Upper lobe of right lung (tissue), 1 donor: ENCODE measurements around the gene PDE6A. TPM values are rescaled to one million over a fixed set of nuclear protein-coding genes. Genes with fewer than 3 reads are reported as not detected.
A peak's percentile ranks its signal among the peaks of the same experiment; 100 is the strongest.

Experiments used
- ATAC-seq: fragments of 200-7000 bp; cut with Tn5 transposase; one replicate; pipeline ENCODE4 v1.9.1; 2020; ENCODE audit warnings: mild to moderate bottlenecking, moderate library complexity
- DNase-seq: peaks from one replicate; pipeline ENCODE4 v3.0.0-alpha.2; 2020
- H3K27ac ChIP-seq: fragments of 200-600 bp; one replicate; pipeline ENCODE4 v1.8.0; 2022
- H3K27me3 ChIP-seq: fragments of 200-600 bp; one replicate; pipeline ENCODE4 v1.8.0; 2022; ENCODE audit warnings: mild to moderate bottlenecking
- H3K36me3 ChIP-seq: fragments of 200-600 bp; one replicate; pipeline ENCODE4 v1.8.0; 2022
- H3K4me1 ChIP-seq: fragments of 200-600 bp; one replicate; pipeline ENCODE4 v1.8.0; 2022
- H3K4me3 ChIP-seq: fragments of 200-600 bp; one replicate; pipeline ENCODE4 v1.8.0; 2022; ENCODE audit warnings: mild to moderate bottlenecking
- H3K9me3 ChIP-seq: fragments of 200-600 bp; one replicate; pipeline ENCODE4 v1.8.0; 2022
- intact Hi-C: fragments of 100-400 bp; cut with DNase I; formaldehyde crosslinking; loops from one replicate; pipeline ENCODE4 v1.11.0; 2022
- total RNA-seq: library from RNA; stranded (reverse); fragmentation: NEBNext Ultra II Directional; extraction: Animal tissue kit (Norgen Biotek cat#: 25700); gene quantifications from one replicate; pipeline ENCODE4 v1.2.1, GENCODE V29; 2021
- TF ChIP-seq, protein P1 (sequence below): fragments of 200-600 bp; IDR thresholded peaks from one replicate; pipeline ENCODE4 v1.8.0; 2022; ENCODE audit warnings: antibody characterized with exemption
- donor health status: DM: no; HTN: yes; CAD: no; lungs with severe emphysema.

PDE6A gene
- total RNA-seq, 1 donor from 2014 or later = 0.09 TPM

DNA sequence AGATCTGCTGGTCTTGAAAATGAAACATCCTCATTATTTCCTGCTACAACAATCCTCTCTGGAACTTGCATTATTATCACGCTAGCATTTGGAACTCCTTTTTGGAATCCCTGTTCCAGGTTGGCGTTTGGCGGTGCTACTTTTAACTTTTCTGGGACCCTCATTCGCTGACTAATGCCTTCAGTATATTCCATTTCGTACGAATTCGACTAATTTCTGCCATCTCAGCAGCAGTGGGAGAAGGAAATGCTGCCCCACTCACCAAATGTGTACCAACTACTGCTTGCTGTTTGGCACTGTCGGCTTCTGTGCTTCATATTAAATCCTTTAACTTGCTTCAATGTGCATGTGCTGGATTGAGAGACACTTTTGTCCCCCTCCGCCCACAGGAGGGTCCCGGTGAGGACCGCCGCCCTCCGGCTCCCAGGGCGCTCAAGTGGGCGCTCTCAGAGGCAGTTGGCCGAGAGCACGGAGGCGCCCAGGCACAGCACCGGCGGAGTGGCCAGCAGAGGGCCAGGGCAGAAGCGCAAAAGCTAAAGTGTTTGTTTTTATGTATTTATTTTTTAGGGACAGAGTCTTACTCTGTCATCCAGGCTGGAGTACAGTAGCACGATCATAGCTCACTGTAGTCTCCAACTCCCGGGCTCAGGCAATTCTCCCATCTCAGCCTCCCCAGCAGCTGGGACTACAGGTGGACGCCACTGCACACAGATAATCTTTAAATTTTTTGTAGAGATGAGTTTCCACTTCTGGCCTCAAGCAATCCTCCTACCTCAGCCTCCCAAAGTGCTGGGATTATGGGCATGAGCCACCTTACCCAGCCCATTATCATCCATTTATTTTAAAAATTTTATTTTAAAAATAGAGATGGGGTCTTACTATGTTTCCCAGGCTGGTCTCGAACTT, 11.9 kb downstream of the PDE6A start:
- no peaks in the 10 kb centered on the region for H3K9me3 ChIP-seq
- intact Hi-C loops = no loop called here
- DNase-seq (no peak), ATAC-seq (peak; percentile 73)
- H3K27ac ChIP-seq = peak overlapping the region; percentile 43
- no peaks in the 10 kb centered on the region for H3K36me3 ChIP-seq
- no peaks in the 10 kb centered on the region for H3K27me3 ChIP-seq
- H3K4me1 ChIP-seq = peaks cover under 1% of the 10 kb centered on the region
- TF ChIP-seq, protein P1, sequence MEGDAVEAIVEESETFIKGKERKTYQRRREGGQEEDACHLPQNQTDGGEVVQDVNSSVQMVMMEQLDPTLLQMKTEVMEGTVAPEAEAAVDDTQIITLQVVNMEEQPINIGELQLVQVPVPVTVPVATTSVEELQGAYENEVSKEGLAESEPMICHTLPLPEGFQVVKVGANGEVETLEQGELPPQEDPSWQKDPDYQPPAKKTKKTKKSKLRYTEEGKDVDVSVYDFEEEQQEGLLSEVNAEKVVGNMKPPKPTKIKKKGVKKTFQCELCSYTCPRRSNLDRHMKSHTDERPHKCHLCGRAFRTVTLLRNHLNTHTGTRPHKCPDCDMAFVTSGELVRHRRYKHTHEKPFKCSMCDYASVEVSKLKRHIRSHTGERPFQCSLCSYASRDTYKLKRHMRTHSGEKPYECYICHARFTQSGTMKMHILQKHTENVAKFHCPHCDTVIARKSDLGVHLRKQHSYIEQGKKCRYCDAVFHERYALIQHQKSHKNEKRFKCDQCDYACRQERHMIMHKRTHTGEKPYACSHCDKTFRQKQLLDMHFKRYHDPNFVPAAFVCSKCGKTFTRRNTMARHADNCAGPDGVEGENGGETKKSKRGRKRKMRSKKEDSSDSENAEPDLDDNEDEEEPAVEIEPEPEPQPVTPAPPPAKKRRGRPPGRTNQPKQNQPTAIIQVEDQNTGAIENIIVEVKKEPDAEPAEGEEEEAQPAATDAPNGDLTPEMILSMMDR = peak; percentile 39
- peak overlapping the region; percentile 27 for H3K4me3 ChIP-seq

DNA sequence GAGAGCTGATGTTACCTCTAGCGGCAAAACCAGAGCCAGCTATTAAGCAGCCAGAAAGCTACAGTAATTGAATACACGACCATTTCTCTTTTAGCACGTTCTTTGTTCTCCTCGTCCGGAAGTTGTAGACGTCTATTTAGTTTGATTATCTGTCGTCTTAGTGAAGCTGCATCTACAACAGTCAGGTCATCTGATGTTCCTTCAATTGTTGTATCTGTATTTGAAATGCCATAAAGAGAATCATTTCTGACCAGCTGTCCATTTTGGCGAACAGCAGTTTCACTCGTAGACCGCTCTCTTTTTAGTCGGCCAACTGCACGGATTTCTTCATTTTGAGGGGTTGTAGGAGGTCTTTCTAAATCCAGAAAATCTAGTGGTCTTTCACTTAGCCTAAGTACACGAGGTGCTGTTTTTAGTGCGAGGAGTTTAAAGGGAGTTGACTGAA, 12.6 kb downstream of the PDE6A start:
- Histone ChIP-seq H3K4me3 (peak overlapping the region; percentile 27), H3K36me3 (no peaks in the 10 kb centered on the region), H3K27me3 (no peaks in the 10 kb centered on the region), H3K27ac (peak overlapping the region; percentile 43), H3K4me1 (no peaks in the 10 kb centered on the region), H3K9me3 (no peaks in the 10 kb centered on the region)
- DNase-seq = no peak
- ATAC-seq = no peak
- TF ChIP-seq, protein P1 = no peak
- intact Hi-C loops = no loop called here

DNA sequence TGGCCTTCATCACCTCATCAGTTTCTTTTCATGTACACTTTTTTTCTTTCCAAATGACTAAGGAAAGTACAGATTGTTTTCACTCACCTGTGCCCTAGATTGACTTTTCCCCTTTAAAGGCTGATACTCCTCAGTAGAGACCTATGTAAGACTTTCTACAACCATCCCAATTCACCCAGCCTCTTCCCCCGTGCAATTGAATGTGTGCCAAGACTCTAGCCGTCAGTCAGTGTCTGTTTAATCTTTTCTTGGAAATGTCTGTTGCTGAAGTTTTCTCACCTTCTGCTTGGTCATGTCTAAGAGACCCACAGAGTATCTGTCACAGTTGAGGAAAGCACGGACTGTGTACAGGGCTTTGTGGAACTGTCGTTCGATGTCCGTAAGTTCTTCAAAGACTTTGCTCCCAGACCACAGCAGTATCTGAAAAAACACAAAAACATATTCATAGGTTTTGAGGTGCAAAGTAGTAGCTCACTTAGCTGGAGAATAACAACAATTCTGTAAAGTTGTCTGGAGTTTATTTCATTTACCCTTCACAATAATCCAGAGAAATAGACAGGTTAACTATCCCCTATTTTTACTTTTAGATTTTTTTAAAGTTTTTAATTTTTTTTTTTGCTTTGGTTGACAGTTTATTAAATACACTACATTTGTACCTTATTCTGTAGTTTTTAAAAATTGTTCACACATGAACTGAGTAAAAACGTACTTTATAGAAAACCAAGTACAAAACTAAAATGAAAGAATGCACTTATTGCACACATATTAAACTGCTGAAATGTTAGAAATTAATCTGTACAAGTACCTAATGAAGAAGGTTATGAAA, 13.6 kb downstream of the PDE6A start:
- intact Hi-C loops = no loop called here
- TF ChIP-seq, protein P1 = no peak
- Histone ChIP-seq H3K36me3 (no peaks in the 10 kb centered on the region), H3K27ac (no peak overlapping the region), H3K4me1 (no peaks in the 10 kb centered on the region), H3K9me3 (no peaks in the 10 kb centered on the region), H3K4me3 (peak overlapping the region; percentile 34), H3K27me3 (no peaks in the 10 kb centered on the region)
- no peak for DNase-seq
- ATAC-seq = no peak

DNA sequence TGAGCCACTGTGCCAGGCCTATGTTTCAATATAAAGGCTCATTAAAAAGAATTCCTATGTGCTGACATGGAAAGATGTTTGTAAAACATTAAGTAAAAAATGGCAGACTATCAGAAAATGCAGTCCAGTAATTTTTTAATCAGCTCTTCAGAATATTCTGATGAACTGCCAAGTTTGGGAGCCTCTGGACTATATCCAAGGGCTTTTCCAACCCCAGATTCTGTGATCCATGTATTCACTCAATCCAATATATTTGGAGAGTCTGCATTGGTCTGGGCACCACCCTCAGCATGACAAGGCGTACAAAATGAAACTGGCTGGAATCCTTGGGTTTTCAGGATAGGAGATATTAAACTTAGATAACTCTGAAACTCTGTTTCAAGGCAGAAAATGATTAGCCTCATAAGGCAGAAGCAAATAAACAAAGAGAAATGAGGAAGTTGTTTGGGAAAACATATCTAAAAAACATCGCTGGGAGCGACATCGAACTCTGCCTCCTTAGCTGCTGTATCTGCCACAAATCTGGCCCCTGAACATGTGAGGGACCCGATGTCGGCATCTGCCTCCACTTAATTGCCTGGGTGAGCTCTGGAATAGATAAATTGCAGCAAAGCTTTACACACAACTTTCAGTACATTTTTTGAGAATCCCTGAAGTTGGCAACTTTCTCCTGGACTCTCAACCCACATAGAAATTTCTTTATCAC, 14.4 kb downstream of the PDE6A start:
- Histone ChIP-seq H3K9me3 (no peaks in the 10 kb centered on the region), H3K27me3 (no peaks in the 10 kb centered on the region), H3K4me3 (peak overlapping the region; percentile 34), H3K27ac (peak overlapping the region; percentile 2), H3K4me1 (no peaks in the 10 kb centered on the region), H3K36me3 (no peaks in the 10 kb centered on the region)
- no peak for ATAC-seq
- intact Hi-C loops = no loop called here
- TF ChIP-seq, protein P1 = no peak
- DNase-seq = no peak

DNA sequence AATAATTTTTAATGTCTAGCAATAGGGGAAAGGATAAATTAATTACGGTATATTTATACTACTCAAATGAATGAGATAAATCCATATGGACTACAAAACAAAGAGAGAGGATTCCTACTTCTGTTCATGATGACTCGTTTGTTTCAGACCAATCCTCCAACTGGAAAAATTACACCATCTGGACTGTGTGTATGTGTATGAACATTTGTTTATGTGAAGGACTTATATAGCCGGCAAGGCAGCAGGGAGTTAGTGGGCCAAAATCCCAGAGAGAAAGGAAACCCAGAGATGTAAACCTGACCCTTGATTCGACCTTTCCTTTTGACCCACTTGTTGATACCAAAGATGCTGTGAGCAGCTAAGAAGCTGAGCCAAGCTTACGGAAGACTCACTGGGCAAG, 20.1 kb downstream of the PDE6A start:
- ATAC-seq (no peak), DNase-seq (no peak)
- intact Hi-C loops = no loop called here
- Histone ChIP-seq H3K27ac (no peak overlapping the region), H3K4me3 (no peak overlapping the region), H3K9me3 (no peaks in the 10 kb centered on the region), H3K36me3 (no peaks in the 10 kb centered on the region), H3K4me1 (no peaks in the 10 kb centered on the region), H3K27me3 (no peaks in the 10 kb centered on the region)
- TF ChIP-seq, protein P1 = no peak
